ENCODE data around the gene ZCCHC14. TPM values are rescaled to one million over a fixed set of nuclear protein-coding genes. Genes with fewer than 3 reads are reported as not detected.
"Not testable (repeated sequence)": the region's sequence is repeated elsewhere in the genome, so short reads cannot be mapped to it uniquely, and the experiment has no call there.

The ZCCHC14 gene
- total RNA-seq, 1 experiment from 2014 or later, result 28.2 TPM

DNA sequence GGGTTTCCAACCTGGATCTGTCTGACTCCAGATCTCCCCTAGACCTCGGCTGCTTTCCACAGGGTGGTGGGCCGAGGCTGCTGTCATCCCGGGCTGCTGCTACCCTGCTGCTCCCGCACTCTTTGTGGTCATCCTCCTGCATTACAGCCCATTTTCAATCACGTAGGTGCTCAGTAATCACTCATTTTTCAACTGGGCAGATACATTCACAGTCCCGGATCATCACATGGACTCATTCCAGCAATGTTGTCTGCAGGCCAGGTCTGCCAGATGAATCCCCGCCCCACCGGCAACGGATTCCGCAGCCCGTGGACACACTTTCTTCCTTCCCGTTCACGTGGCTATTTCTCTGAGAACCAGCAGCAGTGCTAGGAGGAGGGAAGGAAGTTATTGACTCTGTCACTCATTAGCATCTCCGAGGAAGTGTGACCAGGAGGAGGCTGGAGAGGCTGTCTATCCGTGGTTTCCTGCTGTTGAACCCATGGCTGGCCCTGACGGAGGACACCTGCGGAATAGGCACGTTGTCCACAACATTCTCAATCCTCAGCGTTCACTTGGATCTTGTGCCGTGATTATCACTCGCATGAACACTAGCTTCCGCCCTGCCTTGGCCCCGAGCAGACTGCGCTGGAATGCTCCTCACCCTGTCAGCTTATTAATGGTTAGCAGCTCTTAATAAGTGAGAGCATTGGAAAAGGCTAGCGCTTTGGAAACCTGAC lies 14.7 kb upstream of the ZCCHC14 start:
- Mint-ChIP-seq H3K36me3 (ENCODE audit: insufficient read depth, unreplicated experiment) (no peaks in the 10 kb centered on the region), H3K4me1 (ENCODE audit: insufficient read depth, unreplicated experiment) (no peaks in the 10 kb centered on the region), H3K9me3 (ENCODE audit: unreplicated experiment) (no peaks in the 10 kb centered on the region), H3K27ac (ENCODE audit: low read depth, unreplicated experiment) (no peak overlapping the region), H3K4me3 (ENCODE audit: unreplicated experiment) (no peak overlapping the region), H3K27me3 (ENCODE audit: insufficient read depth, unreplicated experiment) (no peaks in the 10 kb centered on the region)
- ChIA-PET POLR2A (interaction anchor here (1.4 kb wide), 1 partner anchor 8 kb away, joined by 4 read pairs; no protein-coding TSS in a partner anchor), CTCF (interaction anchor here (0.6 kb wide), 1 partner anchor 9 kb away, joined by 7 read pairs; no protein-coding TSS in a partner anchor)
- intact Hi-C loops (cut with micrococcal nuclease), result no loop called here
- TF ChIP-seq, protein P1, sequence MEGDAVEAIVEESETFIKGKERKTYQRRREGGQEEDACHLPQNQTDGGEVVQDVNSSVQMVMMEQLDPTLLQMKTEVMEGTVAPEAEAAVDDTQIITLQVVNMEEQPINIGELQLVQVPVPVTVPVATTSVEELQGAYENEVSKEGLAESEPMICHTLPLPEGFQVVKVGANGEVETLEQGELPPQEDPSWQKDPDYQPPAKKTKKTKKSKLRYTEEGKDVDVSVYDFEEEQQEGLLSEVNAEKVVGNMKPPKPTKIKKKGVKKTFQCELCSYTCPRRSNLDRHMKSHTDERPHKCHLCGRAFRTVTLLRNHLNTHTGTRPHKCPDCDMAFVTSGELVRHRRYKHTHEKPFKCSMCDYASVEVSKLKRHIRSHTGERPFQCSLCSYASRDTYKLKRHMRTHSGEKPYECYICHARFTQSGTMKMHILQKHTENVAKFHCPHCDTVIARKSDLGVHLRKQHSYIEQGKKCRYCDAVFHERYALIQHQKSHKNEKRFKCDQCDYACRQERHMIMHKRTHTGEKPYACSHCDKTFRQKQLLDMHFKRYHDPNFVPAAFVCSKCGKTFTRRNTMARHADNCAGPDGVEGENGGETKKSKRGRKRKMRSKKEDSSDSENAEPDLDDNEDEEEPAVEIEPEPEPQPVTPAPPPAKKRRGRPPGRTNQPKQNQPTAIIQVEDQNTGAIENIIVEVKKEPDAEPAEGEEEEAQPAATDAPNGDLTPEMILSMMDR (IDR thresholded peaks at IDR 0.05; ENCODE audit: unreplicated experiment), result no peak
- no TSS peak for BruUV-seq (replicated peaks)
- DNase-seq (ENCODE audit: unreplicated experiment), result no peak

DNA sequence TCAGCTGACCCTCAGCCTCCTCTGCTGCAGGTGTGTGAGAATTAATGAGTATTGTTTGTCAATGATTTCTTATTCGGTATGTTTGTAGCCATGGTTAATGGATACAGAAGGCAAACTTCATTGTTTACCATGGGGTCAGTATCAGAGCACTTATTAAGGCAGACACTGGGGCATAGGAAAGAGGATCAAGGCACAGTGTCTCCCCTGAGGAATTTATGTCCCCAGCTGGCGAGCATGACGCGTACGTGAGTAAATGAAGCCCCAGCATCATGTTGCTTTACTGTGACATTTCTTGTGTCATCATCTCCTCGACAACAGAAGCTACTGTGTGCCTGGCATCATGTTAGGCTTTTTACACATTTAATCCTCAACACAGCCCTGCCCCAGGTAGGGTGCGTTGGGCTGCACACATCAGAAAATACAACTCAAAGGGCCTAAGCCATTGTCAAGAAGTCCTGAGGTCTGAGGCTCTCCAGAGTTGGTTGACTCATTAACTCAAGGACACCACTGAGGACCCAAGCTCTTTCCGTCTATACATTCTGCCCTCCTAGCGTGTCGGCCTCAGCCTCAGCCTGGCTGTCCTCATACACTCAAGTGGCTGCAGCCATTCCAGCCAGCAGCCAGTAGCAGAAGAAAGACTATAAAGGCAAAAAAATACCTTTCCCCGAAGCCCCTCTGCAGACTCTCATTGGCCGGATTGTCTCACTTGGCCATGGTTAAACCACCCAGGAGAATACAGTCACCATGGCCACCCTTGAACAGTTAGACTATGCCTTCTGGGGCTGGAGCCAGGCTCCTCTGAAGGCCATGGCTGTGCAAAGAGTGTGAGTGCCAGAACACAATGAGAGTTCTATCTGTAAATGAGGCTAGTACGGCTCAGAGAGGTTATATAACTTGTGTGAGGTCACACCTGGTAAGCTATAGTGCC lies 13.9 kb upstream of the ZCCHC14 start:
- ChIA-PET POLR2A (interaction anchor here (1.0 kb wide), 1 partner anchor 11 kb away, joined by 5 read pairs; no protein-coding TSS in a partner anchor), CTCF (interaction anchor here (1.0 kb wide), 1 partner anchor 45 kb away, joined by 4 read pairs; no protein-coding TSS in a partner anchor)
- H3K4me3 Mint-ChIP-seq (ENCODE audit: unreplicated experiment), result no peak overlapping the region
- TF ChIP-seq, protein P1 (IDR thresholded peaks at IDR 0.05; ENCODE audit: unreplicated experiment), result no peak
- DNase-seq (ENCODE audit: unreplicated experiment), result no peak
- no peaks in the 10 kb centered on the region for H3K36me3 Mint-ChIP-seq (ENCODE audit: insufficient read depth, unreplicated experiment)
- H3K9me3 Mint-ChIP-seq (ENCODE audit: unreplicated experiment), result no peaks in the 10 kb centered on the region
- no peak overlapping the region for H3K27ac Mint-ChIP-seq (ENCODE audit: low read depth, unreplicated experiment)
- intact Hi-C loops (cut with micrococcal nuclease), result no loop called here
- H3K4me1 Mint-ChIP-seq (ENCODE audit: insufficient read depth, unreplicated experiment), result no peaks in the 10 kb centered on the region
- BruUV-seq (replicated peaks), result no TSS peak
- no peaks in the 10 kb centered on the region for H3K27me3 Mint-ChIP-seq (ENCODE audit: insufficient read depth, unreplicated experiment)

DNA sequence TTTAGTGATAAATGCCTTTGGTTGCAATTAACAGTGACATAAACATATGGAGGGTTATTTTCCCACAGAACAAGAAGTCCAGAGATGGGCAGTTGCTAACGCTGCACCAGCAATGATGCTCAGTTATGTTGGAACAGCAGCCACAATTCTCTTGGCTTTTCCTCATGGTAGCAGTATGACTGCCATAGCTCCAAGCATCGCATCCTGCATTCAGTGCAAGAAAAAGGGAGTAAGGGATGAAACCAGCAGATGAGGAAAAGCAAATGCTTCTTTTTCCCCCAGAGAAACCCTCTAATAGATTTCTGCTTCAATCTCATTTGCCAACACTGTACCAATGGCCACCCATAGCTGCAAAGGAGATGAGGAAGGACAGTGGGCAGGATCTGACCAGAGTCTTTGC lies 13.0 kb upstream of the ZCCHC14 start:
- BruUV-seq (replicated peaks), result no TSS peak
- Mint-ChIP-seq H3K27ac (ENCODE audit: low read depth, unreplicated experiment) (no peak overlapping the region), H3K4me1 (ENCODE audit: insufficient read depth, unreplicated experiment) (no peaks in the 10 kb centered on the region), H3K9me3 (ENCODE audit: unreplicated experiment) (no peaks in the 10 kb centered on the region), H3K27me3 (ENCODE audit: insufficient read depth, unreplicated experiment) (no peaks in the 10 kb centered on the region), H3K36me3 (ENCODE audit: insufficient read depth, unreplicated experiment) (no peaks in the 10 kb centered on the region), H3K4me3 (ENCODE audit: unreplicated experiment) (no peak overlapping the region)
- CTCF ChIA-PET, result interaction anchor here (1.0 kb wide), 1 partner anchor 44 kb away, joined by 4 read pairs; no protein-coding TSS in a partner anchor
- intact Hi-C loops (cut with micrococcal nuclease), result no loop called here
- POLR2A ChIA-PET, result interaction anchor here (0.6 to 1.0 kb wide), 2 partner anchors 12 to 1306 kb away, joined by 3 to 5 read pairs; partner anchors contain the start of gene APRT
- no peak for DNase-seq (ENCODE audit: unreplicated experiment)
- TF ChIP-seq, protein P1 (IDR thresholded peaks at IDR 0.05; ENCODE audit: unreplicated experiment), result no peak

DNA sequence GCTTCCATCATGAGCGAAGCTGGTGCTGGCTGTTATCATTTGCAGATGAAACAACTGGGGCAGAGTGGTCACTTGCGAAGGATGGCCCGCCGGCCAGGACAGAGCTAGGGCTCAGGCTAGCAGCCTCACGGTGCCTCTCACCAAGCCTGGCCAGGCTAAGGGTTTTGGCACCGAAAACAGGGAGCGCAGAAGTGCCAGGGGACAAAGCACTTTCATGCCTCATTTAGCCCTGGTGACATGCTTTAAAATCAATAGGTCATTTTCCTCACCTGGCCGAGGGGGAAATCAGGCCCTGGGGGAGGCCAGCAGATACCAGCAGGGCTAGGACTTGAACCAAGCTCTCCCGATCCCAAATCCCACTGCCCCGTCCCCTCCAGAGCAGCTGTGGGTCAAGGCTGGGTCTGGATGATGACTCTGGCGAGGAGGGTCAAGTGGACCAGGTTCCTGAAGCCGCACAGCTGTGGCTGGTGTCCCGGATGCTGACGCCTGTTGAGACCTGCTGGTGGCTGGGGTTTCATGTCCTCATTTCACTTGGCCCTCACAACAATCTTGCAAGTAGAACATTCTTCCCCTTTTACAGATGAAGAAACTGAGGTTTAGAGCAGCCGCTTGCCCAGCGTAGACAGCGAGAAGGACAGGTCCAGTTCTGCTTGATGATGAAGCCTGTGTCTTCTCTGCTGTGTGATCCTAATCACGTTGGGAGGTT lies 10.6 kb upstream of the ZCCHC14 start:
- POLR2A ChIA-PET; H3K27ac Mint-ChIP-seq (ENCODE audit: low read depth, unreplicated experiment); BruUV-seq (replicated peaks); CTCF ChIA-PET; H3K4me3 Mint-ChIP-seq (ENCODE audit: unreplicated experiment); intact Hi-C loops (cut with micrococcal nuclease); H3K36me3 Mint-ChIP-seq (ENCODE audit: insufficient read depth, unreplicated experiment); H3K27me3 Mint-ChIP-seq (ENCODE audit: insufficient read depth, unreplicated experiment); H3K9me3 Mint-ChIP-seq (ENCODE audit: unreplicated experiment); DNase-seq (ENCODE audit: unreplicated experiment): not testable (repeated sequence)
- peaks cover 16% of the 10 kb centered on the region for H3K4me1 Mint-ChIP-seq (ENCODE audit: insufficient read depth, unreplicated experiment)
